GM19463 (cell line): ENCODE measurements around the gene FOSL2.

ENCODE experiments used
- ATAC-seq: cut with Tn5 transposase; IDR thresholded peaks from one replicate; pipeline ENCODE4 v1.9.1; 2021; ENCODE audit warnings: mild to moderate bottlenecking, moderate library complexity; ENCODE audit not compliant: unreplicated experiment

The FOSL2 gene

DNA sequence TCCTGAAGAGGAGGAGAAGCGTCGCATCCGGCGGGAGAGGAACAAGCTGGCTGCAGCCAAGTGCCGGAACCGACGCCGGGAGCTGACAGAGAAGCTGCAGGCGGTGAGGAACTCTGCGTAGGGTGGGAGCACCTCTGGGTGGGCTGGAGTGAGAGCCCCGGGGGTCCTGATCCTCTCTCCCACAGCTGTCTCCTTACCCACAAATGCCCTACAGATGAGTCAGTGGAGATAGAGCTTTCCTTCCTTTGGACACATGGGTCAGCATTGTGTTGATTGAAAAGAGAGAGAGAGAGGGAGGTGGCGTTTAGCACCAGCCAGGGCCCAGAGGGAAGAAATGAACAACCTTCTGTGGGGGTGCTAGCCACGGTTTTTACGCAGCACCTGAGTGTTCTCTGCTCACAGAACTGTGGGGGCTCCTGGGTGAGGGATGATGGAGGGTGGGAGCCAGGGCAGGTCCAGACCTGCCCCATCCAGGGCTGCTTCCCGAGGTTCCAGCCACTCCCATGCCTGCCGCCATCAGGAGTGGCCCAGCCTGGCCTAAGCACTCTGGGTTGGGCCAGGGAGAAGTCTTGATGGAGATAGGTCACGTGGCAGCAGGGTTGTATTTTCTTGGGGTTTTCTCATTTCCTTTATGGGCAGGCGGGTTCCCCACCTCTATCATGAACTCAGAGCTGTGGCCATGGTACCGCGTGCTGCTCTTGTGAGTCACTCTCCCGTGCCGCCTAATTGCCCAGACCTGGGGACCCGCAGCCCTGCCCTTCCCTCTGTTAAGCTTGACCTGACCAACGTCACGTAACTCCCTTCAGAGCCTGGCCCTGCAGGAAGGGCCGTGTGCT, 16.3 kb downstream of the FOSL2 start:
- no peak for ATAC-seq

DNA sequence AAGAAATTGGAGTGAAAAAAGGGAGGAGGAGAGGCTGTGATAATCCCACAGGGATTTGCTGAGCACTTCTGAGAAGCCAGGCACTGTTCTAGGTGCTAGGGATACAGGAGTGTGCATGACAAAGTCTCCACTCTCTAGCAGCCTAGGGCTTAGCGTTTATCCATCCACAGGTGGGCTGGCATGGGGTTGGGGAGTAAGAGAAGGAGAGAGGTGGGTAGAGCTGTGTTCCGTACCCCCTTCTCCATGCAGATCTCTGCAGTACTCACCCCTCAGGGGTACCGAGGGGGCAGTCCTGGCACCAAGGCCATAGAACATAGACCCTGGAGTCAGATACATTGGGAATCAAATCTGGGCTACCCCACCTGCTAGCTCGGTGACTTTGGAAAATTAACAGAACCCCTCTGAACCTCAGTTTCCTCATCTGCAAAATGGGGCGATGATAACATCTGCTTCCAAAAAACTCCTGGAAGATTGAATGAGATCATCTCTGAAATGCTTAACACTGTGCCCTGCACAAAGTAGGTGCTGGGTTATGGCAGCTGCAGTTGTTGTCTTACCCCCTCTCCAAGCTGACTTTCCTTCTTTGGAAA, 18.6 kb downstream of the FOSL2 start:
- ATAC-seq: no peak

DNA sequence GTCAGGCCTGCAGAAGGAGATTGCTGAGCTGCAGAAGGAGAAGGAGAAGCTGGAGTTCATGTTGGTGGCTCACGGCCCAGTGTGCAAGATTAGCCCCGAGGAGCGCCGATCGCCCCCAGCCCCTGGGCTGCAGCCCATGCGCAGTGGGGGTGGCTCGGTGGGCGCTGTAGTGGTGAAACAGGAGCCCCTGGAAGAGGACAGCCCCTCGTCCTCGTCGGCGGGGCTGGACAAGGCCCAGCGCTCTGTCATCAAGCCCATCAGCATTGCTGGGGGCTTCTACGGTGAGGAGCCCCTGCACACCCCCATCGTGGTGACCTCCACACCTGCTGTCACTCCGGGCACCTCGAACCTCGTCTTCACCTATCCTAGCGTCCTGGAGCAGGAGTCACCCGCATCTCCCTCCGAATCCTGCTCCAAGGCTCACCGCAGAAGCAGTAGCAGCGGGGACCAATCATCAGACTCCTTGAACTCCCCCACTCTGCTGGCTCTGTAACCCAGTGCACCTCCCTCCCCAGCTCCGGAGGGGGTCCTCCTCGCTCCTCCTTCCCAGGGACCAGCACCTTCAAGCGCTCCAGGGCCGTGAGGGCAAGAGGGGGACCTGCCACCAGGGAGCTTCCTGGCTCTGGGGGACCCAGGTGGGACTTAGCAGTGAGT, 19.4 kb downstream of the FOSL2 start:
- no peak for ATAC-seq

DNA sequence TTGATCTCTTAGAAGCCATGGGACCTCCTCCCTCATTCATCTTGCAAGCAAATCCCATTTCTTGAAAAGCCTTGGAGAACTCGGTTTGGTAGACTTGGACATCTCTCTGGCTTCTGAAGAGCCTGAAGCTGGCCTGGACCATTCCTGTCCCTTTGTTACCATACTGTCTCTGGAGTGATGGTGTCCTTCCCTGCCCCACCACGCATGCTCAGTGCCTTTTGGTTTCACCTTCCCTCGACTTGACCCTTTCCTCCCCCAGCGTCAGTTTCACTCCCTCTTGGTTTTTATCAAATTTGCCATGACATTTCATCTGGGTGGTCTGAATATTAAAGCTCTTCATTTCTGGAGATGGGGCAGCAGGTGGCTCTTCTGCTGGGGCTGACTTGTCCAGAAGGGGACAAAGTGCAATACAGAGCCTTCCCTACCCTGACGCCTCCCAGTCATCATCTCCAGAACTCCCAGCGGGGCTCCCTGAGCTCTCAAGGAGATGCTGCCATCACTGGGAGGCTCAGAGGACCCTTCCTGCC, 20.0 kb downstream of the FOSL2 start:
- no peak for ATAC-seq

DNA sequence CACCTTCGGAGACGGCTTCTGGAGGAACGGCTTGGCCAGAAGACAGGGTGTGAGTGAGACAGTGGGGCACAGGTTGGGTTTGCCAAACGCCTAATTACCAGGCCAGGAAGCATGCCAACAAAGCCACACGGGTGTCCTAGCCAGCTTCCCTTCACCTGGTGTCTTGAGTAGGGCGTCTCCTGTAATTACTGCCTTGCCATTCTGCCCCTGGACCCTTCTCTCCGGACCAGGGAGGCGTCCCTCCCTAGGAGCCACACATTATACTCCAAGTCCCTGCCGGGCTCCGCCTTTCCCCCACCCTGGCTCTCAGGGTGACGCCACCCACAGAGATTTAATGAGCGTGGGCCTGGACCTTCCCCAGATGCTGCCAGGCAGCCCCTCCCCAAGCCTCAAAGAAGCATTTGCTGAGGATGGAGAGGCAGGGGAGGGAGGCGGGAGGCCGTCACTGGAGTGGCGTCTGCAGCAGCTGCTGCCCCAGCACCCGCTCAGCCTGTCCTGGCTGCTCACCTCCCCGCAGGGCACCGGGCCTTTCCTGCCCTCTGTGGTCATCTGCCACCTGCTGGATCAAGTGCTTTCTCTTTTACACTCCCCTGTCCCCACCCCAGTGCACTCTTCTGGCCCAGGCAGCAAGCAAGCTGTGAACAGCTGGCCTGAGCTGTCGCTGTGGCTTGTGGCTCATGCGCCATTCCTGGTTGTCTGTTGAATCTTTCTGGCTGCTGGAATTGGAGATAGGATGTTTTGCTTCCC, 20.7 kb downstream of the FOSL2 start:
- no peak for ATAC-seq

DNA sequence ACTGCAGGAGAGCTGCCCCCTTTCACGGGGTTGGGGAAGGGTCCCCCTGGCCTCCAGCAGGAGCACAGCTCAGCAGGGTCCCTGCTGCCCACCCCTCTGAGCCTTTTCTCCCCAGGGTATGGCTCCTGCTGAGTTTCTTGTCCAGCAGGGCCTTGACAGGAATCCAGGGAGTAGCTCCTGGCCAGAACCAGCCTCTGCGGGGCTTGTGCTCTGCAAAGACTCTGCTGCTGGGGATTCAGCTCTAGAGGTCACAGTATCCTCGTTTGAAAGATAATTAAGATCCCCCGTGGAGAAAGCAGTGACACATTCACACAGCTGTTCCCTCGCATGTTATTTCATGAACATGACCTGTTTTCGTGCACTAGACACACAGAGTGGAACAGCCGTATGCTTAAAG, 21.2 kb downstream of the FOSL2 start:
- ATAC-seq: no peak

DNA sequence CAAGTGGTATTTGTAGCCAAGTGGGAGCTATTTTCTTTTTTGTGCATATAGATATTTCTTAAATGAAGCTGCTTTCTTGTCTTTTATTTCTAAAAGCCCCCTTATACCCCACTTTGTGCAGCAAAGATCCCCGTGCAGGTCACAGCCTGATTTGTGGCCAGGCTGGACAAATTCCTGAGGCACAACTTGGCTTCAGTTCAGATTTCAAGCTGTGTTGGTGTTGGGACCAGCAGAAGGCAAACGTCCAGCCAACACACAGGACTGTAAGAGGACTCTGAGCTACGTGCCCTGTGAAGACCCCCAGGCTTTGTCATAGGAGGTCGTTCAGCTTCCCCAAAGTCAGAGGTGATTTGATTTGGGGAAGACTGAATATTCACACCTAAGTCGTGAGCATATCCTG, 21.9 kb downstream of the FOSL2 start:
- no peak for ATAC-seq

DNA sequence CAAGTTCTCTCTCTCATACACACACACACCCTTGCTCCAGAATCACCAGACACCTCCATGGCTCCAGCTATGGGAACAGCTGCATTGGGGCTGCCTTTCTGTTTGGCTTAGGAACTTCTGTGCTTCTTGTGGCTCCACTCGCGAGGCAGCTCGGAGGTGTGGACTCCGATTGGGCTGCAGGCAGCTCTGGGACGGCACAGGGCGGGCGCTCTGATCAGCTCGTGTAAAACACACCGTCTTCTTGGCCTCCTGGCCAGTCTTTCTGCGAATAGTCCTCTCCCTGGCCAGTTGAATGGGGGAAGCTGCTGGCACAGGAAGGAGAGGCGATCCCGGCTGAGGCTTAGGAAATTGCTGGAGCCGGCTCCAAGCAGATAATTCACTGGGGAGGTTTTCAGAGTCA, 22.4 kb downstream of the FOSL2 start:
- no peak for ATAC-seq

DNA sequence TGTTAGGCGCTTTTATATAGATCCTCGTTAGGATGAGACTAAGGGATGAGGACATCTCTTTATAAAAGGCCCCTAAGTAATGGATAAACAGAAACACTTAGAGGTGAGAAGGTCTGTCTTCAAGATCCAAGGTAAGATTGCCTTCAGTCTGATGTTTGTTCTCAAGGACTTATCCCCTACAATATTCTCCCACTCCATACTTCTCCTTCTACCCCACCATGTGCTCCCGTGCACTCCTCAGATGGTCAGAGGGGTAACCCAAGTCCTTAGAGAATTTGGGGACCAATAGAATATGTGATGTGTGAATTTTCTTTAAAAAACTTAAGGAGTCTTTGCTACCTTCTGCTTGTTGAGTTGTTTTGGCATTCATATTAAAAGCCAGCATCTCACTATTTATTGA, 23.1 kb downstream of the FOSL2 start:
- no peak for ATAC-seq

DNA sequence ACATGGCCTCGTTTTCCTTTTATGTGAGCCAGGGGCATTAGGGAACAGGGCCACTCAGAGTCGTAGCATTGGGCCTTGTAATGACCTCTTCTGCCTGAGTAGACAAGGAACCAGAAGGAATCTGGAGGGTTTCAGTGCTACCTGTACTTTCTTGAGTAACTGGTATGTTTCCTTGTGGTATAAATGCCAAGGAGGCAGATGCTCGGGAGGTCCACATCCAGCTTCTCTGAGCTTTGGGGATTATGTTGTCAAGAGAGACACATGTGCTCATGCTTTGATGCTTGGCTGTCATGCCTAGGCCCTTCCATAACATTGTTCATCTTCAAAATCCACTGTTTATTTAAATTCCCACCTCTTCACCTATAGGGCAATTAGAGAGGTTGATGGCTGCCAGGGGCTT, 26.3 kb downstream of the FOSL2 start:
- ATAC-seq: no peak

DNA sequence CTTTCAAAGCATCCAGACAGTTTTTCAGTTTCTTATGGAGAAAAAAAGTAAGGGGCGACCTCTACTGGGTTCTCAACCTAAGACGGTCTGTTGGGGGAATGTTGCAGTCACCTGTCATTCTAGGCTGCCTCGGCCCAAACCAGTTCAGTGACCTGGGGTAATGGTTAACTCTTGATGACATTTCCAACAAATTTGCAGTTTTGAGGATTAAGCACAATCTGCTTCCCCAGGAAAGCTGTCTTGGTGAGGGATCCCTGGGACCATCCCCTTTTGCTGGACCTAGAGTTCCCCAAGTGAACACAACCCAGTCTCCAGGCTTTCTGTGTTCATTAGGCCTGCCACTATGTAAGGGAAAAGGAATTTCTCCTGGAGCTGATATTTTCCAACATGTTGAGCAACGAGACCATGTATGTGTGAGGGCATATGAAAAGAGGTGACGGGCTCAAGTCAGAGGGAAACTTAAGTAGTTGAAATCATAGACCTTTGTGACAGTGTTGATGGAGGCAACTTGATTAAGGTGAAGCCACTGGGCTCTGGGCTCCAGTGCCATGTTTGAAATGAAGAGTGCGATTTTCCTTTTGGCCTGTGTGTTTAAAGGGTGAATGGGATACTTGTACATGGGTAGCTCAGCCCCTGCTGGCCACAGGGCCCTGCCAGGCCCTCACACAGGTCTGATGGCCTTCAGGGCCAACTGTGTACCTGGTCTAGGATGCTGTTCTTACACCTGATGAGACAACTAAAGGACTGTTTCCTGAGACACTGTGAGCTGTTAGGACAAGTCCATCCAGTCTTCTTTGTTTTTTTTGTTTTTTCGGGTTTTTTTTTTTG, 27.0 kb downstream of the FOSL2 start:
- ATAC-seq: no peak

DNA sequence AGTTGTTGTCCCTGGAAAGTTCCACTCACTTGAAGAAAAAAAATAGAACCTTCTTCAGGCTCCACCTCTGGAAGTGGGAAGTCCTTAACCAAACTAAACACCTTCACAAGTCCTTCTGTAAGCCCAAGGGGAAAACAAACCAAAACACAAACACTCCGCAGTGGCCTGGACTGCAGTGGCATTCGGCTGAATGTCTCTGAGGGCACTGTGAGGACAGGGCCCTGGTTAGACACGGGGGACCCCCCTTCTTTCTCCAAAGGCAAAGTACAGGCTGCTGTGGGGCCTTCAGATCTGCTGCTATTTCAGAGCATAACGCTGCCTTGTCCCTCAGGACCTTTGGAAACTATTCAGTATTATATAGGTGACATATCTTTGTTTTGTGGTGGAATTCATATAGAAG, 28.1 kb downstream of the FOSL2 start:
- ATAC-seq: no peak

DNA sequence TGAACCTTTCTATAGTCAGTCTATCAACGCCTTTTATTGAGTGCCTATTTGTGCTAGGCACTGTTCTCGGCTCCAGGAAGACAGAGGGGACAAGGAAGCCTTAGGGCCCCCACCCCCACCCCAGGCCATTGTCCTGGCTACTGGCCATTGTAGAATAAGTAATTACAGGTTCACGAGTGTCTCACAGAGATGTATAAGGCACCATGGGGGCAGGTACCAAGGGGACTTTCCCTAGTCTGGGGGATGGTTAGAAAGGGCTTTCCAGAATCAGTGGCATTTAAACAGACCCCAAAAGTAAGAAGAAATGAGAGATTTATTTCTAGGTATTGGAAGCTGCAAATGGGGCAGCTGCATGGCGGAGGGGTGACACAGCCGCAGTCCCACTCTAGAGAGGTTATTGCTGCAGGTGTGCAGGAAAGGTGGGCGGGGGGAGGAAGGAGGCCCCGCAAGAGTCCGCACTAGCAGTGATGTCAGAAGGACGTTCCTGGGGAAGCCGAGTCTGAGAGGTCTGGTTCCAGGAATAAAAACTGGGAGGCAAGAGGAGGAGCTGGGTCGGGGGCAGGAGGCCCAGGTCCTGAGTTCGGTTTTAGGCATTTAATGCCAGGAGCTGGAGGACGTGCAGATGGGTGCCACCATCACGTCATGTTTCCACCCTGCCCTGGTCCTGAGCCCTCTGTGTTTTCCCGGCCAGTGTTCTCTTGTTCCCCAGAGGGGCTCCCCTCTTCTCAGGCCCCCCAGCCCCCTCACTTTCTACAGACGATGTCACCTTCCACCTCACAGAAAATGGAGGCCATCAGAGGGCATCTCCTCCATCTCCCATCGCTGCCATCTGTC, 30.5 kb downstream of the FOSL2 start:
- no peak for ATAC-seq

DNA sequence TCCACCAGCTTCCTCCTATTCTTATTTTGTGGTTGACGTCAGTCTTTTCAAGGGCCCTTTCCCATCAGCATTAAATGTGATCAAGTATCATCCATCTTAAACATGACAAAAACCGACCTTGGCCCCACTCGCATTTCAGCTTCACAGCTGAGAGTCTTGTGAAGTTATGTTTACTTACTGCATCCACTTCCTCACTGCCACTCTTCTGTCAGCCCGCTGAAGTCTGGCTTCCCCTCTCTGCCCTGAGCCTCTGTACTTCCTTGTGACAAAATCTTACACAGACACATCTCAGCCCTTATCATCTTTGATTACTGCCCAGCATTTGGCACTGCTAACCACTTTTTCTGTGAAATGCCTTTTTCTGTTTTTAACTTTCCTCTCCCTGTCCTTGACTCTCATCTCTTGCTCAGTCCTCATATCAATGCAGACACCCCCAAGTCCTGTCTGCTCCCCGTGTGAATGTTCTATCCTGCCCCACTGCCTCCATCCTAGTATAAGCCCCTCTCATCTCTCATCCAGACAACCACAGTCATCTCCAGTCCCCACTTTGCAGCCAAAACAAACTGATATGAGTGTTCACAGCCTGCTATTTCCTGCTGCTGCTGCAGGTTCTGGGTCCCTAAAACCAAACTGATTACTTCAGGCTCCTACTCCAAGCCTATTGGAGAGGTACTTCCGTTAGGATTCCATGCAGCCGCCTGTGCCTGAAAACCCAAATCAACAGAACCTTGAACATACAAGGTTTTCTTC, 31.4 kb downstream of the FOSL2 start:
- no peak for ATAC-seq

DNA sequence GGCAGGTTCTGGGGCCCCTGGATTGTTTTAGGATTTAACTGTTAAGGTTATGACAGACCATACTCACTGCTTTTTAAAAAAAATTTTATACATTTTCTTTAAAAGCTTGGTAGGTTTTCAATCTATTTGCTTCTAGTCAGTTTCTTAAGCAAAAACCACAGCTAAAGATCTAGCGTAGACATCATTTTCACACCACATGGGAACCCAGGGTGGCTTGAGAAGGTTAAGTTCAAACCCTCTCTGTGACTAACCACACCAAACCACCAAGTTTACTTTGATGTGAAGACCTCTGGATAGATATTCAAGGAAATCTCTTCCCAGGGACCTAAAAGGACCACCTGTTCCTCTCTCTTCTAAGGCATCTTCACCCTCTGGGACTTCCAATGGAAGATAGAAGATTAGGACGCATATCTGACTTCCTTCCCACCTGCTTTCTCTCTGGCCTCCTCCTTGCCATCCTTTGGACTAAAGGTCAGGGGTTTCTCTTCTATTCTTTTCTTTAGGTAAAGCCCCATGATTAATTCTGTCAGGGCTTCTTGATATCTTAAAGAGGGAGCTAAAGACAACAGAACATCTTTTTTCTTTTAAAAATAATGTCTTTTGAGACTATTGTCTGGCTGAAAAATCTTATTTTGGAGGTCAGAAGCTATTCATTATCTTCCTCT, 32.3 kb downstream of the FOSL2 start:
- ATAC-seq: no peak

DNA sequence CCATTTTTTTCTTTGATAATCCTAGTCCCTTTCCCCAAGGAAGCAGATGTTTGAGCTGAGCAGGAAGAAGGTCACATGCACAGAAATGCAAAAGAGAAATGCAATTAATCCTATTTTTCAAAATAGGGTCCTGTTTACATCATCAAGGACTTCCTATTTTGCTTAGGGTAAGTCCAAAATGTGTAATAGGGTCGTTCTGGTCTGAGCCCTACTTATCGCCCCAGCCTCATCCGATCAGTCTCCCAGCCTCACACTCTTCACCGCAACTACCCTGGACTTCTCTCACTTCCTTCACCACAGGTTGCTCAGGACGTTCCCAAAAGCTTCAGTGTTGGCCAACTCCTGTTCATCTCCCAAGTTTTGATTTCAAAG, 32.8 kb downstream of the FOSL2 start:
- ATAC-seq: no peak

DNA sequence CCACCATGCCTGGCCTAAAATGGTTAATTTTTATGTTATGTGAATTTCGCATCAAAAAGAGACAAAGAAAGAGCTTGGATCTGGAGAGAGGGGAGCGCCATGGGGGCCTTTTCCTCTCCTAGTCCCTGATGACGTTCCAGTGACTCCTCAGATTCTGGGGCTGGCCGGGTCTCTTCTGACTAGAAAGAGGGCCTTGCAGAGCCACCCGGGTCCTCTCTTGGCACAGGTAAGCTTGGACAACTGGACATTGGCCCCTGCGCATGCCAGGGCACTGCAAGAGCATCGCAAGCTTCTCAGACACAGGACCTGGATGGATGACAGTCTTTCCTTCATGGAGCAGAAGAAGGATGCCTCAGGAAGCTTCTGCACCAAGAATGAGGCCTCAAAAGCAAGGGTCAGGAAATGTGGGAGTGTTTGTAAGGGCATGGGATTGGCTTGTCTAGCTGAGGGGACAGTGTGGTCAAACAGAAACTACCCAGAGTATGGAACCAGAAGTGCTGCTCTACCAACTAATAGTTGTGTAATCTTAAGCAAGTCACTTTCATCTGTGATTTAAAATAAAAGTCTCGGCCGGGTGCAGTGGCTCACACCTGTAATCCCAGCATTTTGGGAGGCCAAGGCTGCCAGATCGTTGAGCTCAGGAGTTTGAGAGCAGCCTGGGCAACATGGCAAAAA, 35.2 kb downstream of the FOSL2 start:
- no peak for ATAC-seq

DNA sequence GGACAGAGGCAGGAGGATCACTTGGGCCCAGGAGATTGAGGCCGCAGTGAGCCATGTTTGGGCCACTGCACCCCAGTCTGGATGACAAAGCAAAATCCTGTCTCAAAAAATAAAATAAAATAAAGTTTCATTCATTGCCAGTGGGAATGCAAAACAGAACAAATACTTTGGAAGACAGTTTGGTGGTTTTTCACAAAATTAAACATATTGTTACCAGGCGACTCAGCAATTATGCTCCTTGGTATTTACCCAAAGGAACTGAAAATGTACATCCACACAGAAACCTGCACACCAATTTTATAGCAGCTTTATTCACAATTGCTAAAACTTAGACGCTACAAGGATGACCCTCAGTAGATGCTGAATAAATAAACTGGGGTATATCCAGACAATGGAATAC, 35.8 kb downstream of the FOSL2 start:
- ATAC-seq: no peak
